ENCODE results near the gene KCNAB3.

The KCNAB3 gene

GRCh38 chr17:7897090-7897489, 32.6 kb downstream of the KCNAB3 start:
- no peak for DNase-seq

- no peak for DNase-seq
Observed at GRCh38 chr17:7894866-7895265, 34.8 kb downstream of the KCNAB3 start.

GRCh38 chr17:7894226-7894625, 35.4 kb downstream of the KCNAB3 start:
- DNase-seq = no peak

- DNase-seq = no peak
Observed at GRCh38 chr17:7893187-7893880, 36.3 kb downstream of the KCNAB3 start.

GRCh38 chr17:7889166-7889955, 40.3 kb downstream of the KCNAB3 start:
- DNase-seq = peak; percentile 70

- peak; percentile 2 for DNase-seq
Observed at GRCh38 chr17:7888184-7888920, 41.3 kb downstream of the KCNAB3 start, which contains the start of gene CHD3. TSS of gene CHD3 (plus strand) at chr17:7888789. CDS start at chr17:7889001, 212 bp downstream.

- peak; percentile 80 for DNase-seq
Observed at GRCh38 chr17:7887482-7888183, 42.0 kb downstream of the KCNAB3 start.

GRCh38 chr17:7887038-7887481, 42.6 kb downstream of the KCNAB3 start:
- DNase-seq = no peak

- DNase-seq = no peak
Observed at GRCh38 chr17:7886227-7887037, 43.2 kb downstream of the KCNAB3 start.

GRCh38 chr17:7885367-7886226, 44.1 kb downstream of the KCNAB3 start:
- DNase-seq = peak; percentile 15

GRCh38 chr17:7884581-7885366, 44.9 kb downstream of the KCNAB3 start:
- peak; percentile 3 for DNase-seq

GRCh38 chr17:7883781-7884386, 45.8 kb downstream of the KCNAB3 start:
- DNase-seq = no peak

GRCh38 chr17:7882629-7883028, 47.0 kb downstream of the KCNAB3 start:
- no peak for DNase-seq

- DNase-seq = no peak
Observed at GRCh38 chr17:7882068-7882467, 47.6 kb downstream of the KCNAB3 start.

- no peak for DNase-seq
Observed at GRCh38 chr17:7881276-7882054, 48.2 kb downstream of the KCNAB3 start.

- DNase-seq = no peak
Observed at GRCh38 chr17:7880076-7880868, 49.4 kb downstream of the KCNAB3 start.

- DNase-seq = no peak
Observed at GRCh38 chr17:7878234-7878633, 51.4 kb downstream of the KCNAB3 start.

GRCh38 chr17:7875804-7876370, 53.8 kb downstream of the KCNAB3 start:
- DNase-seq = no peak
